K562 (cell line): ENCODE measurements around the gene AGFG2. TPM values are rescaled to one million over a fixed set of nuclear protein-coding genes. Genes with fewer than 3 reads are reported as not detected.

Experiments
- ATAC-seq: fragments of 200-7000 bp; cut with Tn5 transposase; 3 replicates; pipeline ENCODE4 v1.9.1; 2020; ENCODE audit warnings: moderate library complexity
- BruUV-seq: library from RNA; stranded (reverse); fragments of 400-500 nt; replicated peaks from 2 replicates; lab custom pipeline; 2021; lab: Mats Ljungman, UMichigan
- CTCF ChIA-PET: fragments of 300-600 bp; formaldehyde crosslinking; extraction: SDS; loops from one replicate; lab custom pipeline; 2021; ENCODE audit warnings: low intra/inter-chr PET ratio; lab: Yijun Ruan, JAX
- POLR2A ChIA-PET: fragments of 300-600, 350-650 bp; sonication (Branson Sonifier 250); formaldehyde crosslinking; extraction: SDS; loops from one replicate; lab custom pipeline; 2021; ENCODE audit warnings: antibody characterized with exemption, inconsistent platforms; lab: Yijun Ruan, JAX
- DNase-seq, 4 experiments: peaks; one replicate each; pipeline versions ENCODE4 v3.0.0 to v3.0.0-alpha.2; 2011 to 2018; ENCODE audit warnings: low spot score in 3 of 4, mixed read lengths in 3 of 4; ENCODE audit errors: extremely low read depth in 1 of 4
- FAIRE-seq: peaks from 2 replicates; lab custom pipeline; 2011; peaks lifted over from hg19 to GRCh38; lab: Jason Lieb, UNC
- H2AFZ ChIP-seq: 2 replicates; pipeline ENCODE4 v1.6.0; 2011; ENCODE audit warnings: low read depth, low read length, control low read depth, inconsistent platforms
- H3K27ac ChIP-seq: fragments of 200-600 bp; 3 replicates; pipeline ENCODE4 v1.8.0; 2011; ENCODE audit warnings: low read depth, mild to moderate bottlenecking, control low read depth, inconsistent platforms, low read length, moderate library complexity, mixed read lengths; ENCODE audit errors: extremely low read depth
- H3K27me3 ChIP-seq, 2 experiments: fragments of 300-600 bp in 1 of 2; 2 replicates in 1 of 2; 3 replicates in 1 of 2; pipeline versions ENCODE4 v1.6.0 to v1.8.0; 2011; ENCODE audit warnings: inconsistent platforms in 2 of 2, low read length in 2 of 2, mild to moderate bottlenecking in 1 of 2, mixed read lengths in 1 of 2, moderate library complexity in 1 of 2; ENCODE audit not compliant: control insufficient read depth in 2 of 2, insufficient read depth in 2 of 2
- H3K36me3 ChIP-seq: fragments of 300-600 bp; 3 replicates; pipeline ENCODE4 v1.8.0; 2011; ENCODE audit warnings: mild to moderate bottlenecking, low read length, inconsistent platforms; ENCODE audit not compliant: control insufficient read depth, insufficient read depth
- H3K4me1 ChIP-seq, 2 experiments: fragments of 200-600 bp in 1 of 2; replicated peaks in 1 of 2; 2 replicates in 1 of 2; 3 replicates in 1 of 2; pipeline versions ENCODE4 v1.5.1 to v1.8.0; 2011; ENCODE audit warnings: inconsistent platforms in 2 of 2, low read length in 2 of 2, mild to moderate bottlenecking in 1 of 2, mixed read lengths in 1 of 2, moderate library complexity in 1 of 2; ENCODE audit not compliant: control insufficient read depth in 2 of 2, insufficient read depth in 2 of 2
- H3K4me2 ChIP-seq: 2 replicates; pipeline ENCODE4 v1.6.1; 2011; ENCODE audit warnings: low read length, control low read depth, inconsistent platforms, mixed read lengths; ENCODE audit not compliant: insufficient read depth
- H3K4me3 ChIP-seq: fragments of 200-600 bp; sonication (generic), shearing (Covaris generic); 2 replicates; pipeline ENCODE4 v1.5.1; 2016; ENCODE audit warnings: control low read depth, inconsistent platforms
- H3K79me2 ChIP-seq: fragments of 200-600 bp; 3 replicates; pipeline ENCODE4 v1.8.0; 2011; ENCODE audit warnings: low read length, inconsistent platforms; ENCODE audit not compliant: control insufficient read depth, insufficient read depth
- H3K9ac ChIP-seq, 2 experiments: 2 replicates each; pipeline versions ENCODE4 v1.6.0 to v1.6.1; 2011; ENCODE audit warnings: low read depth in 2 of 2, low read length in 2 of 2, control low read depth in 1 of 2, inconsistent platforms in 1 of 2, mild to moderate bottlenecking in 1 of 2, mixed read lengths in 1 of 2; ENCODE audit not compliant: insufficient read depth in 1 of 2
- H3K9me1 ChIP-seq: one replicate; pipeline ENCODE4 v1.6.0; 2011; ENCODE audit warnings: inconsistent platforms, mild to moderate bottlenecking, low read length, moderate library complexity; ENCODE audit not compliant: control insufficient read depth, insufficient read depth
- H3K9me3 ChIP-seq: replicated peaks from 2 replicates; pipeline ENCODE4 v1.5.1; 2011; ENCODE audit warnings: low read depth, low read length, inconsistent platforms; ENCODE audit not compliant: control insufficient read depth, insufficient read depth
- H4K20me1 ChIP-seq: replicated peaks from 2 replicates; pipeline ENCODE4 v1.6.1; 2011; ENCODE audit warnings: low read length, inconsistent platforms, mixed read lengths; ENCODE audit not compliant: control insufficient read depth, insufficient read depth
- ERF ChIP-seq: fragments of 450-650 bp; formaldehyde crosslinking; IDR thresholded peaks from 2 replicates; pipeline ENCODE4 v1.4.0; 2020; ENCODE audit warnings: mild to moderate bottlenecking, mixed read lengths
- NR2C2 ChIP-seq, 2 experiments: fragments of 200-800 bp in 1 of 2; sonication (Bioruptor generic) in 1 of 2; sonication (generic) in 1 of 2; formaldehyde crosslinking in 1 of 2; IDR thresholded peaks; 2 replicates each; pipeline versions ENCODE4 v1.6.1 to v1.8.0; 2016 to 2022; ENCODE audit warnings: mild to moderate bottlenecking in 1 of 2, missing compliant biosample characterization in 1 of 2, missing genetic modification characterization in 1 of 2, missing genetic modification reagents in 1 of 2
- POLR2A ChIP-seq: fragments of 450-650 bp; conservative IDR thresholded peaks from 2 replicates; pipeline ENCODE4 v1.6.1; 2016
- SPI1 ChIP-seq: IDR thresholded peaks from 2 replicates; pipeline ENCODE4 v1.6.1; 2011; ENCODE audit warnings: low read depth, low read length, control low read depth, borderline replicate concordance
- ZNF41 ChIP-seq: fragments of 250-450 bp; sonication (Bioruptor Pico); conservative IDR thresholded peaks from 2 replicates; pipeline ENCODE4 v1.4.0; 2020; ENCODE audit warnings: mild to moderate bottlenecking
- WGBS: fragments of 100-300 bp; shearing (Covaris generic); methylation state at CpG from one replicate; pipeline ENCODE4 v1.1.6; 2016; ENCODE audit warnings: low coverage, mixed read lengths; ENCODE audit not compliant: insufficient coverage; ENCODE audit errors: missing lambda C conversion rate; 5-methylcytosine and 5-hydroxymethylcytosine counted together
- in situ Hi-C: fragments of 300-500 bp; cut with MboI; formaldehyde crosslinking; loops from 4 replicates; pipeline ENCODE4 v1.15.0; 2018; ENCODE audit warnings: inconsistent platforms, mixed read lengths
- intact Hi-C: fragments of 100-400 bp; cut with micrococcal nuclease; formaldehyde crosslinking; loops from 2 replicates; pipeline ENCODE4 v1.14.2; 2022
- polyA plus RNA-seq, 8 experiments: library from polyadenylated mRNA; depleted of rRNA in 4 of 8; stranded (reverse) in 5 of 8; unstranded in 3 of 8; fragments of >200 nt; fragmentation: Nextera tagmentation in 2 of 8; fragmentation: Illumina TruSeq in 1 of 8; extraction: Ambion mirVana in 2 of 8; extraction: Trizol in 1 of 8; gene quantifications; 2 replicates each; pipeline versions ENCODE4 v1.2.1 to v1.2.3, GENCODE V29; 2011 to 2014; ENCODE audit warnings: inconsistent platforms in 1 of 8, missing spikeins in 1 of 8
- total RNA-seq, 7 experiments: library from RNA; depleted of rRNA in 6 of 7; stranded (reverse); fragments of >200 nt in 6 of 7; fragmentation: Illumina TruSeq in 2 of 7; extraction: Trizol in 2 of 7; gene quantifications; 2 replicates each; pipeline versions ENCODE4 v1.2.1 to v1.2.3, GENCODE V29; 2011 to 2021; ENCODE audit warnings: low replicate concordance in 1 of 7

Gene AGFG2
- total and polyA plus RNA-seq, 9 of the 15 experiments (the other 6 are each of a cell fraction or from before 2014, with no cell fraction given): 0.31 to 23.1 (median 6.5) TPM

DNA sequence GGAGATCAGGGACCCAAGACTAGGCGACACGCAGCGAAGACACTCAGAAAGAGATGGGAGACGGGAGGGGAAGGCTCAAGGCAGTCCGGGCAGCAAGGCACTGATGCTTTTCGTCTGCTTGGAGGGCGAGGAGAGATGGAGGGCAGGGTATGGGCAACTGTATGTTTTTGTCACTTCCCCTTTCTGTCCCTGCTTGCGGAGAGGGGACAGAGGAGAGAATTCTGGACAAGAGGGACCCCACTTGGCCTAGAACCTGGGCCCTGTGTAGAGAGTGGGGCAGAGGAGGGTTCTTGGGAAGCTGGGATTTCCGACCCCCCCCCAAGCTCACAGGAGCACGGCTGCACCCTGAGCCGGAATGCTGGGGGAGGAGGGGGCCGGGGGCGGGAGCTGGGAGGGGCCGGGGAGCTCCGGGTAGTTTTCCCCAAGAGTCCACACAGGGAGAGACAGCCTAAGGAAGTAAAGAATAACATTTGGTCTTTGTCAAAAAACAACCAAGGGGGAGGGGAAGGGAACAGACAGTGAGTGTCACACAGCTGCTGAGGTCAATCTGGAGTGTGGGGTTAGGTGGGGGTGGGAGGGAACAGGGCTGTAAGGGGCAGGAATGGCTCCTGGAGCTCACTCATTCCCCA is 45.2 kb downstream of the AGFG2 start:
- in situ Hi-C loops (no loop called here), intact Hi-C loops (no loop called here)
- no peaks in the 10 kb centered on the region for H3K27me3 ChIP-seq
- no peak overlapping the region for H2AFZ ChIP-seq
- peaks cover 26 to 61% of the 10 kb centered on the region in 2 experiments for H3K4me1 ChIP-seq
- peak overlapping the region; percentile 90 for H3K4me2 ChIP-seq
- CTCF ChIA-PET: no interaction called here
- TF ChIP-seq POLR2A (no peak), ZNF41 (CRISPR knock-in tag) (no peak), NR2C2 (CRISPR knock-in tag; IDR thresholded peaks at IDR 0.05) (no peak), NR2C2 (tag; IDR thresholded peaks at IDR 0.05) (0 out of 2 replicates have a peak, but pooled peaks have one; percentile 1), ERF (CRISPR knock-in tag) (0 out of 2 replicates have a peak, but pooled peaks have one; percentile 49), SPI1 (peak; percentile 94)
- FAIRE-seq (no peak), DNase-seq (peak in 3 of 4 experiments; percentile 45 to 50 (median 50)), ATAC-seq (no peak)
- H3K9ac ChIP-seq: peak overlapping the region; percentile 90 to 97; a peak in 2 of 4 replicates
- peak overlapping the region; percentile 75 for H3K4me3 ChIP-seq
- POLR2A ChIA-PET: interaction anchor here (0.5 to 3.5 kb wide), 11 partner anchors 7 to 242 kb away, joined by 3 to 27 read pairs (median 3); partner anchors contain the start of genes MEPCE and ZCWPW1
- WGBS: 62% methylated on average over 6 of the region's 15 CpGs
- peaks cover 12% of the 10 kb centered on the region for H3K9me1 ChIP-seq
- H3K9me3 ChIP-seq: no peaks in the 10 kb centered on the region
- BruUV-seq: no TSS peak
- peaks cover 31% of the 10 kb centered on the region for H3K79me2 ChIP-seq
- peaks cover 24% of the 10 kb centered on the region for H4K20me1 ChIP-seq
- peak overlapping the region; percentile 88; the same call in 2 of the 3 replicates for H3K27ac ChIP-seq
- peaks cover 49% of the 10 kb centered on the region for H3K36me3 ChIP-seq
